GM18858 (cell line): ENCODE measurements around the gene GPR87.
A peak's percentile ranks its signal among the peaks of the same experiment; 100 is the strongest.

ENCODE experiments used
- ATAC-seq: cut with Tn5 transposase; IDR thresholded peaks from one replicate; pipeline ENCODE4 v1.9.1; 2021; ENCODE audit not compliant: unreplicated experiment

The GPR87 gene

DNA sequence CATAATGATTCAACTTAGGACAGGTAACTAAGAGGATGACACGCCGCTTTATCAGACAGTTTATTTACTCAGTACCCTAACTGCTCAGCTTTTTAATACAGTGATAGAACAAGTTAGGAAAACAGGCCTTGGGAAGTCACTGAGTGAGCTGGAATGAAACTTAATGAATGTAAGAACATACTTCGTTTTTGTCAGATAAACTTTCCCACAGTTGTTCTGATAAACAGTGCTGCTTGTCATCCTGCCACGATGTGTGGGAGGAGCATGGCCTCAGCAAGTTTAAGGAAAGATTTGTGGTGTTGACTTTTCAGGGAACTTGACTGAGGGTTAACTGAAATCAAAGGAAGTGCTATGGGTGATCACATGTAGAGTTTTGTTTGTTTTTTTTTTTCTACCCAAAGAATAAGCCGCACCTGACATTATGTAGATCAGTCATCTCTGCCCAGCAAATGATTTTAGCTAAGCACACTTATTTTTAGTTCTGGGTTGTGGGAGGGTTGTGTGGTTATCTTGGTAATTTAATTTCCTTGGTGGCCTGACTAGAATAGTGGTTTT is 32.6 kb downstream of the GPR87 start:
- no peak for ATAC-seq

DNA sequence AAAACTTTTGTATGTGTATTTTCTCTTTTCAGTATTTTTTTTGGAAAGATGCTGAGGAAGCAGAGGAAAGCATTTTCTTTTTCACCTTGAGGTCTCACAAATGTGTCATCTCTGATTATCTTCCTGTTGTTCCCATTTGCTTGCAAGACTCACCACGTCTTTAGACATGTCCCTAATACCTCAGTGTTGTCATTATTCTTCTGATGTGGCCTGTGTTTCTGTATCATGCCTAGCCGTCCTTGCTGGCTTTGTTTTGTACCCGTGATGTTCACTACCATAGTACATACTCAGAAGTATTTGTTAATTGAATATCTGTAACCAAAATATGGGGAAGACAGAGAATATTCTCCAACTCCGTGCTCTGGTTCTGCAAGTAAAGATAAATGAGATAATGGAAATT is 33.2 kb downstream of the GPR87 start:
- ATAC-seq = no peak

DNA sequence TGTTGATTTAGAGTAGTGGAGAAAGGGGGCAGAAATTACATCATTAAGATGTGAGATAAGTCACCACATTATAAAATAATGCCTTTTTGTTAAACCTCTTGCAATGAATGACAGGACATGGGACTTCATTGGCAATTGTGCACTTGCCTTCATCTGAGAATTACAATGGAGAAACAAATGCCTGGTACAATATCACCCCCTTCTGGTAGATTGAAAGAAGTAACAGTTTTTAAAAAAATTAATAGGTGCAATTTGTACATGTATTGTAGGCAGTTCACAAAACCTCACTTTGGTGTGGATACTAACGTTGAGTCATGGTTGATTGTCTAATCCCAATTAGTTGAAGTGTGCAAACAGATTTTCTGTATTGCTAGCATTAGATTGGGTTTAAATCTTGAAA is 33.7 kb downstream of the GPR87 start:
- ATAC-seq = peak; percentile 40

DNA sequence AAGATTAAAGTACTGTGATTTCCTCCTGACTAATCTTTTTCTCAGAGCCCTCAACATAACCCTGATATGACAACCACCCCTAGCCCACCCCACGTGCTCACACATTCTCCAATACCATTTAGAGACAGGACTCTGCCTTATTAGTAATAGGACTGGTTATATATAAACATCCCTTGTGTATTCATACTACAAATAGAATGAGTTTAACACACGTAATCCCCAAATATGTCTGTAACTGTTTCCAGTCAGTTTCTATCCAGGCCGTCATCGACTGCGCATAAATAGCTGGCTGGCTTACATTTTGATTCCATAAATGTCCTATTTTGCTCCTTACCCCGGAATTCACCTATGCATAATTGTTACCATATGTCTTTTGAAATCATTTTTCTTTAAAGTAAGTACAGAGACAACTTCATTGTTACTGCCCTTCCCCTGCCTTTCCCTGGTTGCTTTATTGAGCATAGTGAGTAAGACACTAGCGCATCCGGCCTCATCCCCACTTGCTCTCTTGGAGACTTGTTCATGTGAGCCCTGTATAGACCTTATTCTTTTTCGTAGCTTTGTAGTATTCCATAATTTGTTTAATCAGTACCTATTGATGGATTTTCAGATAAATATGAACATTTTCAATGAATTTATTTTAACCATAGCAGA is 34.8 kb downstream of the GPR87 start:
- no peak for ATAC-seq

DNA sequence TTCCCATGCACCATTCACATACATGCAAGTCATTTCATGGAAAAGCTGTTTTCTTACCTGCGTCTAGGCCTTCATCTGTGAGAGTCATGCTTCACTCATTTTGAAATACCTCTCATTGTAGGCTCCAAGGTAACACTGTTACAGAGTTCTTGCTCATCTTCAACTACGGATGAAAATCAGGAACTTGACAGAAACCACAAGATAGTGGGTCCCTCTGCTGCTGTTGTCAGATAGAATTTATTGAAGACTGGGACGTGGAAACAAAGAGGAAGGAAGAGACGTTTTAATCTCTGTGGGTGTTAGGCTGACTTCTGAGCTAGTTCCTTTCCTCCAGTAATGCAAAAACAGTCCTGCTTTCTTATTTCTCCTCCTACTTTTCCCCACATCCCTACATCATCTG is 38.4 kb downstream of the GPR87 start, which contains the start of gene P2RY14:
Gene P2RY14, minus strand, starts transcription at position 313 of the 400 bp plus-strand sequence. CDS start 64,226 bp downstream, outside the sequence.
- no peak for ATAC-seq

DNA sequence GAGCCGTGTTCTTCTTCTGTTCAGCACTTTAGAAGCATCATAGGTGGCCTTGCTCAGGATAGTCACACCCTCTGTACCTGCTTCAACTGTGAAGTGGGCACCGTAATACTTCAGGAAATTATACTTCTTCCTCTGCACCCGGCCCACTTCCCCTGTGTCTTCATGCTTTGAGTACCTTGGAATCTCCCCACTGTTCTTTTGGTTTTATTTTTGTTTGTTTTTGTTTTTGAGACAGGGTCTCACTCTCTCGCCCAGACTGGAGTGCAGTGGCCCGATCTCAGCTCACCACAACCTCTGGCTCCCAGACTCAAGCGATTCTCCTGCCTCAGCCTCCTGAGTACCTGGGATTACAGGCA is 40.0 kb downstream of the GPR87 start:
- ATAC-seq = peak; percentile 44

DNA sequence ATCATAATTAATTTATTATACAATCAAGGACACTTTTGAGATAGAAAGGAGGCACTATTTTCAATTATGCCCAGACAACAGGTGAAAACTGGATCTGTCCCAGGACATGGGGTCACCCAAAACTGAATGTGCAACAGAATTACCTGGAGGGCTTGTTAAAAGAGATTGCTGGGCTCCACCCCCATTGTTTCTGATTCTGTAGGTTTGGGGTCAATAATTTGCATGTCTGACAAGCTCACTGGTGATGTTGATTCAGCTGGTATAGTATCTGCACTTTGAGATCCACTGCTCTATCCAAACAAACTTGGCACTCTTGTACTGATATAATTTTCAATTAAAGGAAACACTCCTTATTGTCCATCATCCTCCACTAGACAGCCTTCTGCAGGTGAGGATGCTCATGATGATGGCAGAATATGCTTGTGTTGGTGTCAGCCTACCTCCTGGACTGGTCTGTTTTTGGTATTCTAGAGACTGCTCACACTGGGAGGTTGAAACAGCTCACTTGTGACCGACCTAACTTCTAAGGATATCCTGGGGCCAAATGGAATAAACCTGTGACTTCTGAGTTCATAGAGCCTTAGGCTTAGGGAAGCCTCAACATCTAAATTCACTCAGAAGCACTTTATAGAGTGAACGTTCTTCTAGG is 40.5 kb downstream of the GPR87 start:
- no peak for ATAC-seq

DNA sequence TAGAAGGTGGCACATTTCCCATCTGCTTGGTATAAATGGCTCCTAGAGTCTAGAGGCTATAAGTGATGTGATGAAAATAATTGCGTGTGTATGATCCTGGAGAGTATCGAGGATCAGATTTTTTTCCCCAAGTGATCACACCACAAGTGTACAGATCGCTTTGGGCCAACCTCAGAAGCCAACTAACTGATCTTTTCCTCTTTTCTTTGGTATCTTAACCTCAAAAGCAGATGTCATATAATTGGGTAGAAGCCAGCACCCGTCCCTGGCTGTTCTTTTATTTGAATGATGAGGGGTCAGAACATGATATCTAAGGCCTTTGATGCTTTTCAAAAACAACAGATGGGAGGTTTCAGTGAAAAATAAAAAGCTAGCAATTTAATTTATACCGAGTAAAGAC is 41.5 kb downstream of the GPR87 start:
- no peak for ATAC-seq

DNA sequence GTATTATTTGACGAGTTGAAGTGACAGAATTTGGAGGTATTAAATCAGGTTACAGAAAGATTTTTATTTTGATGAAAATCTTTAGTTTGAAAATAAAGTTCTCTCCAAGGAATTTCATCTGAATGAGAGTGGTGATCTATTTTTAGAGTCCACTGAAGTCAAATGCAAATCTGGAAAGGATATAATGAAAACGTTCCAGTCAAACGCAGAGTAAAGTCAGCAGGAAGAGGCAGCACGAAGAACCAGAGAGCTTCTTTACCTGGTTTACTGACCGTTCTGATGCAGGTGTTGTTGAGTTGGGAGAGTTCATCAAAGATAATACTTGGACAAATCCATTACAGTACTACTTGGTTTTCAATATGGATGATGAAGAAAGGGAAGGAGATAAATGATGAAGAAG is 47.0 kb downstream of the GPR87 start:
- no peak for ATAC-seq

DNA sequence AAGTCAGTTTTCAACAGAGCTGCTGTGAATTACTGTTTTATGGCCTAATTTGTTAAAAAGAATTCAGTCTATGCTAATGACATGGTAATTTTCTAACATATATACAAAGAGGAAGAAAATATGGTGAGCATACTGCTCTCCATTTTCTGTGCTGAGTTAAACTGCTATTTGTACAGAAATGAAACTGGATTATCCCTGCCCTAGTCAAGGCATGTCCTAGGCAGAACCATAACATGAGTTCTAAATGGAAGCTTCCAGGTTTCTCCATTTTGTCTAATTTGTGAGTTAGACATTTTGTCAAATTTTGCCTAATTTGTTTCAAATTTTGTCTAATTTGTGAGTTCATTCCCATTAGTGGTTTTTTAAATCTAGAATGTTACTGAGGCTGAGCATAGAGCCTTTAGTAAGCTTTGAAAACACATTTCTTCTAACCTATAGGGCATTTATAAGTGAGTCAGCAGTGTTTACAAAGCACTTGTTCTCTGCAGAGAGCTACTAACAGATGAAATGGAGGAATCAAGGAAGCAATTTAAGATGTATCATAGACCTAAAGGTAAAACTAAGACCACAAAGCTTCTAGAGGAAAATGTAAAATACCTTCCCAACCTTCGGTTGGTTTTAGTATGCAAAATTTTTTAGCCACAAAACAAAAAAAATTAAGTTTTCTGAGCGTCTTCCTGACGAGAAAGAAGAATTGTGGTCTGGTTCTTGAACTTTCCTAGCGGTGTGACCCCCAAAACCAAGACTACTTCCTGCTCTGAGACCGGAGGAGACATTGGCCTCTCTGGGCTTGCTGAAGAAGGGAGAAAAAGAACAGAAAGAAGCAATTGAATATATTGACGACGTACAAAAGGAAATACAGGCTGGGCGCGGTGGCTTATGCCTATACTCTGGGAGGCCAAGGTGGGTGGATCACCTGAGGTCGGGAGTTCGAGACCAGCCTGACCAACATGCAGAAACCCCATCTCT is 48.1 kb downstream of the GPR87 start:
- peak; percentile 30 for ATAC-seq

DNA sequence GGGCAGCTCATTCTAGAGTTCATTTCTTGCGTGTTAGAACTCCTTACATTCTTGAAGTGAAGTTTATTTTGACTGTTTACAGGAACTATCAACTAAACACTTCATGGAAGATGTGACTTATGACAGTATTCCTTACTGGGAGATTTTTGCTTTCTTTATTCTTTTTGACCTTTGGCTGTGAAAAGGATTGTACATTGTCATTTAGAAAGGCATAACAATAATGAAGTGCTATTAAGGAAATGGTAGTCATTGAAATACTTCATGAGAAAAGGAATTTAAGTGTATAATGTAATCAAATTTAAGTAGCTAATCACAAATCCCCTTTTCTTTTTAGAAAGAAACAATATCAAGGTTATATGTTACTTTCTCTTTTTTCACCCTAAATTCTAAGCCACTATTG is 49.6 kb downstream of the GPR87 start:
- no peak for ATAC-seq

DNA sequence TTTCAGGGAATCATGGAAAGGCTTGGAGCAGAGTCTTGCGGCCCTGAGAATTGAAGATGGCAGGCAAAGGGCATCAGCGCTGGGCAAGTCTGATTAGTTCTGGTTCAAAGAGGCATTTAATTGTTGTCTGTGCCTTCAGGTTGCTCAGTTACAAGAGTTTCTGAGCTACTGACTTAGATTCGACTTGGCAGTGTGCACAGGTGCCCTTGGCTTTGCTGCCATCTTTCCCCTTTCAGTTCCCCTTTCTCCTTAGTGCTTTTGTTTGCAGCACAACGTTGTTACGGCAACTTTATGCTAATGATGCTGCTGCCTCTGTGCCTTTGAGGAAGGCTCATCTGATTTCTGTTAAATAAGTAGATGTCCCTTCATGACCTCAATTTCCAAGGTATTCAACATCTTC is 50.8 kb downstream of the GPR87 start:
- peak; percentile 96 for ATAC-seq

DNA sequence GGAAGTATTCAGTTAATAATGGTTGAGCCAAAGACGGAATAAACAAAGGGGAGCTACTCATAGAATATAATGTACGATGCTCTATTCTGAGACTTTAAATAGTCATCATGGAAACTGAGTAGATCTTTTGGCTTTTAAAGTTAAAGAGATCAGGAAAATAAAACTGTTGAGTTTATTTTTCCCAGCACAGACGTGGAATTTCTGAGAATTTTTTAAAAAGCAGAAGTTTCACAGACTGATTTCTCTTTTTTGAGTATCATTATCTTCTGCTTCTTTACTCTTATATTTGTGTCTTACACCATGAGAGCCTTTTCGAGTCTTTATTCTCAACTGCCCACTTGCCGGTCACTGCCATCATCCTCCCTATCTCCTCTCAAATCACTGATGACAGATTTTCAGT is 51.5 kb downstream of the GPR87 start:
- ATAC-seq = no peak

DNA sequence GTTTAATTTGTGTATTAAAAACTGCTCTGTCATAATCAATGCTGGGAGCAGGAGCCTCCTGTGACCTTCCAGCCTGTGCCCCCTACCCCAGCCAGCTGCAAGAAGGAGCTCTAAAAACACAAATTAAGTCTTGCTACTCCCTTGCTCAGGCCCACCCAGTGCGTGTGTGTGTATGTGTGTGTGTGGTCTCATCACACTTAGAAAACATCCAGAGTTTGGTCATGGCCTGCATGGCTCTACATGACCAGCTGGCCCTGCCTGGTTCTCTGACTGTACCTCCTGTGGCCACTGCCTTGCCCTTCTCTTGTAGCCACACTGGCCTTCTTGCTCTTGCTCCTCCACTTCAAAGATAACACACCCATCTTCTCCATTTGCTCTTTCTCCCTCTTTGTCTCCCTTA is 52.0 kb downstream of the GPR87 start:
- no peak for ATAC-seq

DNA sequence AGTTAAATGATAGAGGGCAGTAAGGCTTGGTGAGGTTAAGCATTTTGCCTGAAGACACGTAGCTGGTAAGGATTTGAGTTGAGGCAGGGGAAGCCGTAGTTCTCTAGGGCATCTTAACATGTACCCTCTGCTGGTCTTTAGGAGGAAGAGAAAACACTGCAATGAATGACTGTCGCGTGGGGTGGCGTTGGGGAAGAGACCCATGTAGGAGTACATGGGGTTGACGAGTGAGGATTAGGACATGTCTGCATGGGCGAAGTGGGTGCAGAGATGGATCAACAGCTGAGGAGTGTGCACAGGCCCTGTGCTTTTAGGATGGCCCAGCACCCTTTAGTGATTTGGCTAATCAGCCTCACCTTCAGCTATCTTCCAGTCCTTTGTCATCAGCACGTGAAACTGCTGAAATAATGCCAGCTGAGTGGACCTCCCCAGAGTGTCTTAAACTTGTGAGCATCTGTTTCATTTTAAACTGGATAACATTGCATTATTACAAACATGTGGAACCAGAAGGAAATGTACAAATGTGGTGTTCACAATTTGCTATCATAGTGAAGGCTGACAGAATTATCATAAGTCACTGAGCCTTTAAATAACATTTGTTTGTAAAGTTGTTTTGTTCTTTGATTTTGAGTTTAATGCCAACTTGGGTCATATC is 53.6 kb downstream of the GPR87 start:
- ATAC-seq = no peak

DNA sequence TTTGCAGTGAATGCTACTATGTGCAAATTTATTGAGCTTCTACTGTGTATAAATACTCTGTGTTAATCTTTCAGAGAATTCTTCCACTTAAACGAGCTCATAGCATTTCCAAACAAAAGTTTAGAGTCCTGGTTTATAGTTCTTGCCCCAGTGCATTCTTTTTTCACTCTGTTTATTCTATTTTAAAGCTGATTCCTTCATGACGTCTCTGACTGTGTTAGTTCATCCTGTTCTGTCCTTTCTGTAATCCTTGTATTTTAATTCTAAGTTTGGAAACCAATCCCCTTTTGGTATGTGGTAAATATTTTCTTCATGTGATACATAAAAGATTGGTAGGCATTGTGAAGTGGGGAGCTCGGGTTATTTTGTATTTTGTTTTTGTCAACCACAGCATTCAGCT is 57.0 kb downstream of the GPR87 start:
- no peak for ATAC-seq

DNA sequence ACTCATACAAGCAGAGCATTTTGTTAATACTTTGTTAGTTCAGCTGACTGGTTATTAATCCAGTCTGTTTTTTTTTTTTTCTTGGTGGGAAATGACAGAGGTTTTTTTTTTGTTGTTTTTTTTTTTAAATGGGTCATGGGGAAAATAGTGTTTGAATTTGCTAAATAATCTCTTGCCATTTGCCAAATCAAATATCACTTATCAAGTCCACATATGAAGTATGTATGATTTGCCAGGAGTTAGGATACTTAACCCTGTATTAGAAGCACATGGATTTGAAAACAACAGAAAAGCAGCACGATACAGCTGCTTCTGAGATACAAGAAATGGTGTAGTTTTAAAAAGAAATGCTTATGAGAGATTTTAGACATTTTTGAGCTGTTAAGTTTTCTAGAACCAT is 59.9 kb downstream of the GPR87 start:
- ATAC-seq = no peak

DNA sequence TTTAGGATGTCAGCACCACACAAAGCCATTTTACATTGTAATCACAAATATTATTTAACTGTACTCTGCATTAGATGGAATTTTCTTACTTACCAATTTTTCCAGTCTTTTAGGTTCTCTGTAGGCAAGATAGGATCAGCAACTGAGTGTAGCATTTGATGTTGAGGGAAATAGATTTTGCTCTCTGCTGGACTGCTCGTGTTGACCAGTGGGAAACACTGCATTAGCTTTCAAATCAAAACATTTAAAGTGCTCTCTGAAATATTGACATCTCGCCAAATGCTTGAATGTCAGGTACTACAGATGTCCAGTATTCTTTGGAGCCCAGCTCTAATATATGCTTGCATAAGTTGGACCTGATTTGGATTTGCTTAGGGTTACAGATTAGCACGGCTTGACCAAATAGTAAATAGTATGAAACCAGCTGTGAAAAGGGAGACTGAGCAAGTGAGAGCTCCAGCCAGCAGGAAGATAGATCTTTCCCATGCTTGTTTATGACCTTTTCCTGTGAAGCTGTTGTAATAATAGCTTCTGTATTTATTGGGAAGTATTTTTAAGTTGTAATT is 67.8 kb downstream of the GPR87 start:
- no peak for ATAC-seq
